ENCODE data around the gene ATXN7L1.
"Not testable (repeated sequence)": the region's sequence is repeated elsewhere in the genome, so short reads cannot be mapped to it uniquely, and the experiment has no call there.

The ATXN7L1 gene

GRCh38 chr7:105602325-105603305 lies 273.8 kb downstream of the ATXN7L1 start:
- no peak for DNase-seq

- no peak for DNase-seq
Measured at GRCh38 chr7:105600720-105601550, 275.5 kb downstream of the ATXN7L1 start.

- DNase-seq = no peak
Measured at GRCh38 chr7:105599551-105599950, 276.8 kb downstream of the ATXN7L1 start.

GRCh38 chr7:105599080-105599479 lies 277.3 kb downstream of the ATXN7L1 start:
- DNase-seq = not testable (repeated sequence)

- no peak for DNase-seq
Measured at GRCh38 chr7:105596866-105597265, 279.5 kb downstream of the ATXN7L1 start.

- DNase-seq = peak; percentile 6
Measured at GRCh38 chr7:105594034-105594433, 282.4 kb downstream of the ATXN7L1 start.

- DNase-seq = no peak
Measured at GRCh38 chr7:105591522-105591921, 284.9 kb downstream of the ATXN7L1 start.

- DNase-seq = no peak
Measured at GRCh38 chr7:105590793-105591192, 285.6 kb downstream of the ATXN7L1 start.

GRCh38 chr7:105589356-105590077 lies 286.9 kb downstream of the ATXN7L1 start:
- peak; percentile 65 for DNase-seq

- DNase-seq = no peak
Measured at GRCh38 chr7:105587909-105588635, 288.3 kb downstream of the ATXN7L1 start.

GRCh38 chr7:105585850-105586500 lies 290.4 kb downstream of the ATXN7L1 start:
- no peak for DNase-seq

- no peak for DNase-seq
Measured at GRCh38 chr7:105584165-105584564, 292.2 kb downstream of the ATXN7L1 start.

GRCh38 chr7:105583061-105583460 lies 293.3 kb downstream of the ATXN7L1 start:
- no peak for DNase-seq

GRCh38 chr7:105581066-105581811 lies 295.2 kb downstream of the ATXN7L1 start, which contains the start of gene EFCAB10:
Gene EFCAB10, minus strand, starts transcription at chr7:105581493. Its CDS starts 30 bp downstream, at chr7:105581463.
- DNase-seq = peak; percentile 74

- DNase-seq = no peak
Measured at GRCh38 chr7:105580022-105580740, 296.2 kb downstream of the ATXN7L1 start.

- no peak for DNase-seq
Measured at GRCh38 chr7:105578496-105578895, 297.9 kb downstream of the ATXN7L1 start.

GRCh38 chr7:105577251-105577650 lies 299.1 kb downstream of the ATXN7L1 start:
- no peak for DNase-seq

- DNase-seq = no peak
Measured at GRCh38 chr7:105571891-105572290, 304.5 kb downstream of the ATXN7L1 start.

GRCh38 chr7:105567821-105568220 lies 308.6 kb downstream of the ATXN7L1 start:
- no peak for DNase-seq

GRCh38 chr7:105567024-105567423 lies 309.4 kb downstream of the ATXN7L1 start:
- DNase-seq = no peak
